Hematopoietic multipotent progenitor cell treated with erythropoietin and hydrocortisone succinate and interleukin-3 and kit ligand, for 15 days (in vitro differentiated cells): ENCODE results near the gene TSHR.
"Not testable (repeated sequence)": the region's sequence is repeated elsewhere in the genome, so short reads cannot be mapped to it uniquely, and the experiment has no call there.

Experiments
- DNase-seq: peaks from one replicate; pipeline ENCODE4 v3.0.0-alpha.2; 2015; ENCODE audit warnings: low spot score

TSHR gene

GRCh38 chr14:81070511-81070910 is 115.1 kb downstream of the TSHR start:
- DNase-seq = no peak

GRCh38 chr14:81085596-81085995 is 130.2 kb downstream of the TSHR start:
- no peak for DNase-seq

- DNase-seq = no peak
Measured at GRCh38 chr14:81087230-81087629, 131.8 kb downstream of the TSHR start.

DNA sequence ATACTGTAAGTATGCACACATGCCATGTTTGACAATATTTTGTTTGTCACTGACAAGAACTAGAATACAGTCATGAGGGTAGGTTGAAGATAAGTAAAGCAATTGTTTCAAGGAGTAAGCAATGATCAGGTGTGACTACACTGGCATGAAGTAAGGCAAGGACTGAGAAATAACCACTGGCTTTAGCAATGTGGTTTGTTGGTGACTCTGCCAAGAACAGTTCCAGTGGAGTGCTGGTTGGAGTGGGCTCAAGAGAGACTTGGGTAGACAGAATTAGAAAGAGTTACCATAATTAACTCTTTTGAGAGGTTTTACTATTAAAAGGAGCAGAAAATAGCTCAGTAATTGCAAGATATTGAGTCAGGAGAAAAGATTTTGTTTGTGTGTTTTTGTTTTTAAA is 135.7 kb downstream of the TSHR start:
- DNase-seq = no peak

GRCh38 chr14:81091660-81092059 is 136.2 kb downstream of the TSHR start:
- DNase-seq = no peak

GRCh38 chr14:81093651-81094050 is 138.2 kb downstream of the TSHR start:
- DNase-seq = no peak

DNA sequence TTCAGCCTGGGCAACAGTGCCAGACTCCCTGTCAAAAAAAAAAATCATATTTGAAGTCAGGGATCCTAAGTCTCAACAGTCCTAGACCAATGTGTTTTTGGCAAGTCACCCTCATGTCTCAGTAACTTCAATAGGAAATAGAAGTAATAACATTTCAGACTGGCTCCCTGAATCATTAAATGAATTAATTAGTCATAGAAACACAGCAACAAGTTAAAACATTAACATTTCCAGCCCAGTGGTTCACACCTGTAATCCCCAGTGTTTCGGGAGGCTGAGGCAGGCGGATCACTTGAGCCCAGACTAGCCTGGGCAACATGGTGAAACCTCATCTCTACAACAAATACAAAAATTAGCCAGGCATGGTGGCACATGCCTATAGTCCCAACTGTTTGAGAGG is 140.1 kb downstream of the TSHR start:
- no peak for DNase-seq

GRCh38 chr14:81096656-81097055 is 141.2 kb downstream of the TSHR start:
- DNase-seq = no peak

DNA sequence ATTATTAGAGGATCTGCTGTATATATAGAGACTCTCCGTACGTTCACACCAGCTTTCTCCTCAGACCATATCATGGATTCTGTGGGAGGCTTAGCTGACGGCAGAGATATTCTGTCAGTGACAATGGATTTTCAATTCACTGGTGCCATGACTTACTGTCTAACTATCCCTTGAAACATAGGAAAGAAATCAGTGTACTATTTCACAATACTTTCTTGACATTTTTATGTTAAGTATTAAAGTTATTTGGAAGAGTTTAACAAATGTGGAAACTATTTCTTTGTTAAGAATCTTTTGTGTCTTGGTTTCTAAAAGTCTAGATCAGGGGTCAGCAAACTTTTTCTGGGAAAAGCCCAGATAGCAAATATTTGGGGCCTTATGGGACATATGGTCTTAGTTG is 146.8 kb downstream of the TSHR start:
- no peak for DNase-seq

DNA sequence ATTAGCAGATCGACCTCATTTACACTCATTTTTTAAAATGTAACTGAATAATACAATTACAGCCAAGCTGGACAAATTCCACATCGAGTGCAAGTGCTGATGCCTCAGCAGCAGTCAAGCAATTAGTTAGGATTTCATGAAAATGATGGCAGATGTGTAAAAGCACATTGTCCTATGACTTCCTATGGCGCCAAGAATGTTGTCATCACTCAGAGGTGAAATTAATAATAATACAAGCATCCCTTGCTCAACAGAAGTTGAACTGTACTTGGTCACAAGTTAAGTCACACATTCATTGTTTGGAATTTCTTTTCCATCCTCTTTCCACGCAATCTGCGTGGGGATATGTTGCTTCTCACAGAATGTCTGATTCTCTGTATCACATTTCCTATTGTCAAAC is 148.0 kb downstream of the TSHR start:
- no peak for DNase-seq

DNA sequence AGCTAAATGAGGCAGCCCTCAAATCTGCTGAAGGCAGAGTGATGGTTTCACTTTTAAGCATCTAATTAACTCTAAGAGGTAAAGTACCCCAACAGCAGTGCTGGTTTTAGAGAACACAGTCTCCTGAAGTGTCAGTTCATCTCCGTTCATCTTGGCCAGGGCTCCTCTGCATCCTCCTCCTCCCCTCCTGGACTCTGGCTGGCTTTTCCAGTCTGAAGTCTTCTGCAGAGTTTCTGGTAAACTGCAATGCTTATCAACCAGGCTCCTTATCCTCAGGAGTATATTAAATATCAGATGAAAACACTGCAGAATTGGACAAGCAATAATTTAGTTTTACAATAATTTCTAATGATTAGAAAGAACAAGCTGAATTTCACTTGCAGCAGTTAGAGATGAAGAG is 150.0 kb downstream of the TSHR start:
- no peak for DNase-seq

GRCh38 chr14:81105961-81106360 is 150.5 kb downstream of the TSHR start:
- DNase-seq = no peak

- DNase-seq = no peak
Measured at GRCh38 chr14:81110186-81110585, 154.8 kb downstream of the TSHR start.

DNA sequence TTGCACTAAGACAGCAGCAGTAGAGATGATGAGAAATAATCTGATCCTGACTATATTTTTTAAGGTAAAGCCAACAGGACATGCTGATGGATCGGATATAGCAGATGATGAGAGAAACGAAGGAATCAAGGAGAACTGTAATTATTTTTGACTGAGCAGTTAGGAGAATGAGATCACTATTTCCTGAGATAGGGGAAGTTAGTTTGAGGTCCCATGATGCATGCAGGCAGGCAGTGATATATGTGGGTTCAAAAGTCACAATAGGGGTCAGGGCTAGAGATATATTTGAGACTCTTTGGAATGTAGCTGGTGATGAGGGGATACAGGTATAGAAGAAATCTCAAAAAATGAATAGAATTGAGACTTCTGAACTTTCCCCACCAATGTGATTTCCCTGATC is 157.8 kb downstream of the TSHR start:
- DNase-seq = no peak

DNA sequence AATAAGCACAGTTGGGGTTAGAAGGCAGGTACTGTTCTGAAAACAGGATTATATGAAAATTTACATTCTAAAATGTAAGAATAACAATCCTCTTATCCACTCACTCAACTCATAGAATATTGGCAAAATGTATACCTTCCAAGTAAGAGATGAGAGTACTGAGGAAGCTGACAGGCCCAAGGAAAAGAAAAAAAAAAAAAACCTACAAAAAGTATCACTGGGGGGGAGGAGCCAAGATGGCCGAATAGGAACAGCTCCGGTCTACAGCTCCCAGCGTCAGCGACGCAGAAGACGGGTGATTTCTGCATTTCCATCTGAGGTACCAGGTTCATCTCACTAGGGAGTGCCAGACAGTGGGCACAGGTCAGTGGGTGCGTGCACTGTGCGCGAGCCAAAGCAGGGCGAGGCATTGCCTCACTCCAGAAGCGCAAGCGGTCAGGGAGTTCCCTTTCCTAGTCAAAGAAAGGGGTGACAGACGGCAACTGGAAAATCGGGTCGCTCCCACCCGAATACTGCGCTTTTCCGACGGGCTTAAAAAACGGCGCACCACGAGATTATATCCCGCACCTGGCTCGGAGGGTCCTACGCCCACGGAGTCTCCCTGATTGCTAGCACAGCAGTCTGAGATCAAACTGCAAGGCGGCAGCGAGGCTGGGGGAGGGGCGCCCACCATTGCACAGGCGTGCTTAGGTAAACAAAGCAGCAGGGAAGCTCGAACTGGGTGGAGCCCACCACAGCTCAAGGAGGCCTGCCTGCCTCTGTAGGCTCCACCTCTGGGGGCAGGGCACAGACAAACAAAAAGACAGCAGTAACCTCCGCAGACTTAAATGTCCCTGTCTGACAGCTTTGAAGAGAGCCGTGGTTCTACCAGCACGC is 158.8 kb downstream of the TSHR start:
- not testable (repeated sequence) for DNase-seq

GRCh38 chr14:81120501-81120900 is 165.1 kb downstream of the TSHR start:
- DNase-seq = no peak

- DNase-seq = no peak
Measured at GRCh38 chr14:81122326-81122725, 166.9 kb downstream of the TSHR start.

DNA sequence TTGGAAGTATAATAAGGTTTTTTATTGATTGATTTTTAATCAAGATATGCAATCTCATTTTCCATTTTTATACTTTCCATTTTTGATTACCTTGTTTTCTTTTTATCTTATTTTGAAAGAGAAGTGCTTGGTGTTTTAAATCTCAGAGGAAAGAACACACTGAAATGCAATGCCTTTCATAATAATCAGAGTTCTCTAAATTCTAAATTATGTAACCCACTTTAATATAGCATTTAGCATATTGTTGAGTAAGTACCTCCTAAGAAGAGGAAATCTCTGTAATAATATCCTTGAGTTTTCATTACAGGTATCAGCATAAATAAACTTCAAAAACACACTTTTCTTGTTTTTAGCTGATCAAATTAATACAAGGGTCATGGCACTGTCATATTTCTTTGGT is 168.4 kb downstream of the TSHR start:
- DNase-seq = no peak

DNA sequence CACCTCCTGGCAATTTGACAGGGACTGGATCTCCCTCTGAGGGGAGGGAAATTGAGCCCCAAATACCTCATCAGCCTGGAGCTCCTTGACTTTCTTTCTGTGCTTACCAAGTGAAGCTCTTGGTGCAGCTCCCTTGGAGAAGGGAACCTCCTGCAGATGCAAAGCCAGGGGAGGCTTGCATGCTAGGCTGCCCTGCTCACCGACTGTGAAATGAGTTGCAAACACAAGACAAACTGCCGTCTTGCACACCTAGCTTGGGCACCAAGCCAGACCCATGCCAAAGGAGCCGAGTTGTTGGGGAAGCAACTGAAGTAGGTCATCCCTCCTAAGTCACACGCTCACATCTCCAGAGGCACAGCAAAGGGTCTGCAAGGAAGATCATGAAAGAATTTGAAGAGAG is 170.1 kb downstream of the TSHR start:
- no peak for DNase-seq

DNA sequence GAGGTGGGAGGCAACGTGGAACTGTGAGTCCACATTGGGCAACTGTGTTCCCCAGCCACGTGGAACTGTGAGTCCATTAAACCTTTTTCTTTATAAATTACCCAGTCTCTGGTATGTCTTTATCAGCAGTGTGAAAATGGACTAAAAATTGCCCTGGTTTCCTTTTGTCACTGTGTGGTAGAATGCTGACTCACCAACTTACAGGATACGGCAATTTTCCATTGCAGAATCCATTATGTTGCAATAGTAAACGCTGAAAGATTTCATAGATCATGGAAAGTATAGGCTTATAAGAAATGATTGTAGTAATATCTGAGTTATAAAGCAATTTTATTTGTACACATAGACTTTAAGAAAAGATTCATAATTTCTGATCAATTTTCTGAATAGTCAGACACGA is 172.4 kb downstream of the TSHR start:
- DNase-seq = no peak

GRCh38 chr14:81129242-81129641 is 173.8 kb downstream of the TSHR start:
- no peak for DNase-seq

- no peak for DNase-seq
Measured at GRCh38 chr14:81132468-81132867, 177.0 kb downstream of the TSHR start.

DNA sequence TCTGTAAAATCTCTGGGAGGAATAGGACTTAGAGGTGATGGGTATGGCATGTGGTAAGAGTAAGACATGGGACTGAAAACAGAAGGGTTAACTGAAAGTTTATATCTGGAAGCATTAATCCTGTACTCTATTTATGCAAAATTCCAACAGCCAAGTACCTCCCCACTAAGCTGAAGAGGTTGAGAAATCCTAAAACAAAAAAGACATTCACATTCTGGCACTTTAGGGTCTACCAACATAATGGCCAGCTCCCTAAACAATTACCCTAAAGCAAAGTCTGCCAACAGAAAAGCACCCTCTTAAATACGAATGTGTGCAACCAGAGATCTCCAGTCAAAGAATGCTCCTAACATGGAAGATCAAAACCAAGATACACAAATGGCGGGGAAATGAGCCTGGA is 178.0 kb downstream of the TSHR start:
- DNase-seq = no peak

- DNase-seq = no peak
Measured at GRCh38 chr14:81137316-81137715, 181.9 kb downstream of the TSHR start.
